Brain microvascular endothelial cell (primary cell): Measurements from ENCODE around the gene SPTBN5.

Experiments
- DNase-seq: peaks from one replicate; pipeline ENCODE4 v3.0.0-alpha.2; 2020
- H3K27ac ChIP-seq: fragments of 250-450 bp; sonication (Bioruptor Pico); 2 replicates; pipeline ENCODE4 v1.5.1; 2020; ENCODE audit warnings: mild to moderate bottlenecking, moderate library complexity
- H3K27me3 ChIP-seq: fragments of 250-450 bp; sonication (Bioruptor Pico); replicated peaks from 2 replicates; pipeline ENCODE4 v1.5.1; 2020; ENCODE audit warnings: mild to moderate bottlenecking
- H3K36me3 ChIP-seq: fragments of 250-450 bp; sonication (Bioruptor Pico); replicated peaks from 2 replicates; pipeline ENCODE4 v1.5.1; 2020; ENCODE audit warnings: mild to moderate bottlenecking
- H3K4me3 ChIP-seq: 2 replicates; pipeline ENCODE4 v1.5.1; 2011; ENCODE audit warnings: low read depth, mild to moderate bottlenecking, control low read depth, low read length, moderate library complexity
- in situ Hi-C: cut with HindIII; loops from 2 replicates; pipeline ENCODE4 v1.10.0; 2017; ENCODE audit warnings: low sequenced_read_pairs, low pct_ligation_motif_present
- TF ChIP-seq, protein P1 (sequence below): IDR thresholded peaks from 2 replicates; pipeline ENCODE4 v1.5.1; 2011; ENCODE audit warnings: low read depth, mild to moderate bottlenecking, moderate library complexity, low read length, control low read depth, inconsistent platforms; ENCODE audit errors: missing control alignments

Gene SPTBN5

DNA sequence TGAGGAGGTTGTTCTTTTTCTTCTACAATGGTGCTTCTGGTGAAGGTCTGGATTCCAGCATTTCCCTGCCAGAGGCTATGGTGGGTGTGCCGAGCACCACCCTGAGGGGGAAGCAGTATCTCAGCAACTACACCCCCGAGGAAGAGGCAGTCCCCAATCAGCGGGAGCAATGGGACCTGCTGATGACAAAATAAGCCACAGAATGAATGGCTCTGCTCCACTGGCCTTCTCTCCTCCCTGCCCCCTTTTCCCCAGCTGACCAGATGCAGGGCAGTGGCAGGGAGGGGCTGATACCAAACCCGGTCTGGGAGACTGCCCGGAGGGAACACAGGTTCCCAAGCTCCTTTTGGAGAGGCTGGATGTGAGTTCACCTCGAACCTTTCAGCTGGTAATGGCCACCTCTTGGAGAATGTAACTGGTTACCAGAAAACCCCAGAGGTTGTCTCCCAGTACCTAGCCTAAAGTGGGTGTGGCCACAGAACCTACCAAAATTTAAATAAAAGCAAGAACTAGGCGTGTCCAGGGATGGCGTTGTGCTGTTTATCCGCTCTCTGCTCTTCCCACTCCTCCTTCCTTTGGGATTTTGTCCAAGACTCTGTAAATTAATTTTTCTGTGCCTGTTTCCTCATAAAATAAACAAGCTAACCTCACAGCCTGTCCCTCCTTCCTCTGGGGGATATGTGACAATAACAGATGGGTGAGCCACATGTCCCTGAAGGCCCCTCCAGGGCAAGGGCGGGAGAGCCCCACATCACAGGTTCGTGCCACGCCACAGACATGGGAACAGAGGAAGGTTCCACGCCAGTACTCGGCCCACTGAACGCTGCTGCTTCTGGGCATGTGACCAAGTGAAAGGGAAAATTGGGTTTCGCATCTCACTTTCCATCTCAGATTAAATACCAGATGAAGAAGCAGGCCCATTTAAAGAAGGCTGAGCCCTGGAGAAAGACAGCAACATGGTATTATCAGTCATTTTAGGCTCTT is 35.1 kb upstream of the SPTBN5 start:
- Histone ChIP-seq H3K4me3 (no peak overlapping the region), H3K27me3 (no peaks in the 10 kb centered on the region), H3K27ac (no peak overlapping the region), H3K36me3 (no peaks in the 10 kb centered on the region)
- TF ChIP-seq, protein P1, sequence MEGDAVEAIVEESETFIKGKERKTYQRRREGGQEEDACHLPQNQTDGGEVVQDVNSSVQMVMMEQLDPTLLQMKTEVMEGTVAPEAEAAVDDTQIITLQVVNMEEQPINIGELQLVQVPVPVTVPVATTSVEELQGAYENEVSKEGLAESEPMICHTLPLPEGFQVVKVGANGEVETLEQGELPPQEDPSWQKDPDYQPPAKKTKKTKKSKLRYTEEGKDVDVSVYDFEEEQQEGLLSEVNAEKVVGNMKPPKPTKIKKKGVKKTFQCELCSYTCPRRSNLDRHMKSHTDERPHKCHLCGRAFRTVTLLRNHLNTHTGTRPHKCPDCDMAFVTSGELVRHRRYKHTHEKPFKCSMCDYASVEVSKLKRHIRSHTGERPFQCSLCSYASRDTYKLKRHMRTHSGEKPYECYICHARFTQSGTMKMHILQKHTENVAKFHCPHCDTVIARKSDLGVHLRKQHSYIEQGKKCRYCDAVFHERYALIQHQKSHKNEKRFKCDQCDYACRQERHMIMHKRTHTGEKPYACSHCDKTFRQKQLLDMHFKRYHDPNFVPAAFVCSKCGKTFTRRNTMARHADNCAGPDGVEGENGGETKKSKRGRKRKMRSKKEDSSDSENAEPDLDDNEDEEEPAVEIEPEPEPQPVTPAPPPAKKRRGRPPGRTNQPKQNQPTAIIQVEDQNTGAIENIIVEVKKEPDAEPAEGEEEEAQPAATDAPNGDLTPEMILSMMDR: no peak
- DNase-seq: no peak
- in situ Hi-C loops: no loop called here

DNA sequence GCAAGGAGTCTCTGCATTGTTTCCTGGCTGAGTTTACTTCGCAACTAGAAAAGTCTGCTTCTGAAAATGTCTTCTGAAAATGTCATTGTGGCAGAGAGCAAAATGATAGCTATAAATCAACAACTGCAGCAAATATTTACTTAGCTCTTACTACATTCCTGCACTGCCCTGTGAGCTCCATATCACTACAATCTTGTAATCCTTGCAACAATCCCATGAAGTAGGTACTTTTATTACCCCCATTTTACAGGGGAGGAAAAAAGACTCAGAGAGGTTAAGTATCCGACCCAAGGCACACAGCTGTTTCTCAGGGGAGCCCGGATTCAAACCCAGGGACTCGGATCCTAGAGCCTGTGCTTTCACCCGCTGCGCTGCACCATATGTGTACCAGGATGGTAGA is 34.2 kb upstream of the SPTBN5 start:
- no peak overlapping the region for H3K4me3 ChIP-seq
- TF ChIP-seq, protein P1: no peak
- H3K27me3 ChIP-seq: no peaks in the 10 kb centered on the region
- H3K27ac ChIP-seq: no peak overlapping the region
- no peaks in the 10 kb centered on the region for H3K36me3 ChIP-seq
- in situ Hi-C loops: no loop called here
- no peak for DNase-seq

DNA sequence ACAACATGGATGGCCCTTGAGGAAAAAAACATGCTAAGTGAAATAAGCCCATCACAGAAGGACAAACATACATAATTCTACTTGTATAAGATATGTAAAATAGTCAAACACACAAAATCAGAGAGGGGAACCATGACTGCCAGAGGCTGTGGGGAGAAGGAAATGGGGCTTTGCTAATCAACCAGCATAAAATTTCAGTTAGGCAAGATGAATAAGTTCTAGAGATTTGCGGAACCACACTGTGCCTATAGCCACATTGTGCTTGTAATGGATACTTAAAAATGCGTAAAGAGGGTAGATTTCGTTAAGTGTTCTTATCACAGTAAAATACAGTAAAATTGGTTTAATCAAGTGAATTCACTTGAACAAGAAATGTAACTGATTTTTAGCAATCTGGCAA is 33.7 kb upstream of the SPTBN5 start:
- no peaks in the 10 kb centered on the region for H3K27me3 ChIP-seq
- DNase-seq: no peak
- in situ Hi-C loops: no loop called here

DNA sequence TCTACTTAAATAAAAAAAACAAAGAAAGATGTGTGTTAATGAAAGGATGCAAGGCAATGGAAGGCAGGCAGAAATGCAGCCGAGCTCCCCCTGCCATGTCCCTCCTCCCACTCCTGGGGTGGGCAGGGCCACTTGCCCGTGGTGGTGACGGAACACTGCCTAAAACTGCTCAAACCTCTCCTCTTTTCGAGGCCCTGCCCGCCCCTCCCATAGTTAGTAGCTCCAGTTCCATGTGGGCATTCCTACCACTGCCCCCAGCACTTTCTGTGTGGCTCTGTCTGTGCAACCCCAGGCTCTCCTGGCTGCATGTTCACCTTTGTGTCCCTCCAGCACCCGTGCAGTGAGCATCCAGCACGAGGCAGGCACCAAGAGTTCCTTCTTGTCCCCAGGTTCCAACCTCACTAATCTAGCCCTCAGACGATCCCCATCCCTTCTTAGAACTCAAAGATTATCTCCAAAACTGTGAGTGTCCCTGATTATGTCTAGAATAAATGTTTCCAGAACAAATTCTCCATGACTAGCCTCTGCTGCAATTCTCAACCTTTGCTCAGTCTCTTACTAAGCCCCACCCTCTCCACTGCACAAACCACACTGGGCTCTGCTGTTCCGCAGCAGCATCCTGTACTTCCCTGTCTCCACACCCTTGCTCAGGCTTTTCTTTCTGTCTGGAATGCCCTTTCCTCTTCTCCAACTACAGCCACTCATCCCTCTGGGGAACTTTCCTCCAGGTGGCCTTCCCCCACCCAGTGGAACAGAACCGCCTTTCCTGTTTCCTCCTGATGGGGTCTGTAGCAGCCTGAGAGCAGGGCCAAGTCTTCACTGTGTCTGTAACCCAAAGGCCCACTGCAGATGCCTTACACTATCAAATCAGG is 32.6 kb upstream of the SPTBN5 start:
- TF ChIP-seq, protein P1: peak; percentile 17
- no peaks in the 10 kb centered on the region for H3K36me3 ChIP-seq
- H3K27ac ChIP-seq: no peak overlapping the region
- in situ Hi-C loops: no loop called here
- H3K27me3 ChIP-seq: no peaks in the 10 kb centered on the region
- H3K4me3 ChIP-seq: no peak overlapping the region
- no peak for DNase-seq

More for the DNA sequence above, 33.7 kb upstream of the SPTBN5 start:
- H3K36me3 ChIP-seq: no peaks in the 10 kb centered on the region
- no peak overlapping the region for H3K4me3 ChIP-seq
- no peak overlapping the region for H3K27ac ChIP-seq
- TF ChIP-seq, protein P1: no peak

DNA sequence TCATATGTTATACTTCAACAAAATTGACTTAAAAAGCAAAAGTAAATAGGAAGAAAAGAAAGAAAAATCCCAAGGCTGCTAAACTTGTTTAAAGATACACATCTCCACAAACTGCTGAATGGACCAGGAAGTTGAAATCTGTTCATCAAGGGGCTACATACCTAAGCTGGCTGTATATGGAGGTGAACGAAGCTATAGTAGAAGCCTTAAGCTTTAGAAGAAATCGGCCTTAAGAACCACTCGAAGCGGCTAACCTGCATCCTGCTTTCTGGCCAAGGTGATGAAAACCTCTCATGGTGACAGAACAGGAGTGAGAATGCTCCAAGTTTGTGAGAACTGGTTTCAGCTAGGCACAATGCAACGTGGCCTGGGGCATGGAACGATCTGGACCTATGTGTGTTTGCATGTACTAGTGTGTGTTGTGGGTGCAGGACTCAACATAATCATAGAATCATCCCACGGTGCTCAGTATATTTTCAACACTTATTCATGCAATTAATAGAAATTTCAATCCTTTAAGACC is 31.3 kb upstream of the SPTBN5 start:
- no peaks in the 10 kb centered on the region for H3K36me3 ChIP-seq
- no peak for DNase-seq
- in situ Hi-C loops: no loop called here
- no peak overlapping the region for H3K27ac ChIP-seq
- H3K4me3 ChIP-seq: no peak overlapping the region
- no peaks in the 10 kb centered on the region for H3K27me3 ChIP-seq
- TF ChIP-seq, protein P1: no peak
